Dermis blood vessel endothelial cell (primary cell): ENCODE data around the gene C1orf167. TPM values are rescaled to one million over a fixed set of nuclear protein-coding genes. Genes with fewer than 3 reads are reported as not detected.

Experiments used
- DNase-seq: peaks from one replicate; pipeline ENCODE4 v3.0.0; 2010
- total RNA-seq: library from RNA; depleted of rRNA; stranded (reverse); fragments of >200 nt; gene quantifications from 2 replicates; pipeline ENCODE4 v1.2.3, GENCODE V29; 2014

Gene C1orf167
- total RNA-seq, 1 donor from 2014 or later: not detected

DNA sequence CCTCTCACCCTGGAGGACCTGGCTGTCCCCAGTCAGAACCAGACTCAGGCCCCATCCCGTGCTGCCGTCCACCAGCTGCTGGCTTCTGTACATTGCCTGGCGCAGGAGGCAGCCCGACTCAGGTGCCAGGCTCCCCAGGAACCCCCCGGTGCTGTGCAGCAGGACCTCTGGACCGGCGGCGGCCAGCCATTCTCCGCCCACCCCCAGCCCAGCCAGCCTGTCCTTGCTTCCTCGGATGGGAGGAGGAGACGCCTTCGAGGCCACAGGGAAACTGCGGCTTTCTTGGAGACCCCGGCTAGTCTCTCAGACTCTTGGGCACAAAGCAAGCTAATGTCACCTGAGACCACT, 4.4 kb downstream of the C1orf167 start:
- no peak for DNase-seq

DNA sequence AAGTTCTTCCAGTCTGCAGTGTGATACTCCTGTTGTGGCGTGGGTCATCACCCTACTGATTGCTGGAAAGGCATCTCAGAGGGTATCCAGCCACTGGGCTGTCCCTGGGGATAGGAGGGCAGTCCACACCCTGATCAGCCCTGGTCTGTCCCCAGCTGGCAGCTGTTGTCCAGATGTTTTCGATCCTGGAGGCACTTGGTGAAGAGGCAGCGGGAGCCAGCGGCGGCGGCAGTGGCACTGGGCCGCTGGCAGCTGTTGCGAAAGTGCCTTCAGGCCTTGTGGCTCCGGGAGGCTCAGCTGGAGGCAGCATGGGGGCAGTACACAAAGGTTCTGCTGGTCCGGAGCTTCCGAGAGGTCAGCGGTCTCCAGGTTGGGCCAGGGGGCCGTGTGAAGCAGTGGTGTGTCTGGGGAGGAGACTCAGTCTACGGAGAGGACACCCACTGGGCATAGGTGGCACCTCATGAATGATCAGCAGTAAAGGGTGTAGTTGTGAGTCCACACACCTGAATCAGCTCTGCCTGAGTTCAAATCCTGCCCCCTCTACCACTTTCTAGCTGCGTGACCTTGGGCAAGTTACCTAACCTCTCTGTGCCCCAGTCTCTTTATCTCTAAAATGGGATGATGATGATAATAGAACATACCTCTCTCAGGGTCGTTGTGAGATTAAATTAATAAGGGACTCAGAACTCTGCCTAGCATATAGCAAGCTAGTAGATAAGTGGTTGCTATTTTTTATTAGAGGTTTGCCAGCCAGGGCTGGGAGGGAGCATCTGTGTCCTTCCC, 6.1 kb downstream of the C1orf167 start:
- DNase-seq: no peak

DNA sequence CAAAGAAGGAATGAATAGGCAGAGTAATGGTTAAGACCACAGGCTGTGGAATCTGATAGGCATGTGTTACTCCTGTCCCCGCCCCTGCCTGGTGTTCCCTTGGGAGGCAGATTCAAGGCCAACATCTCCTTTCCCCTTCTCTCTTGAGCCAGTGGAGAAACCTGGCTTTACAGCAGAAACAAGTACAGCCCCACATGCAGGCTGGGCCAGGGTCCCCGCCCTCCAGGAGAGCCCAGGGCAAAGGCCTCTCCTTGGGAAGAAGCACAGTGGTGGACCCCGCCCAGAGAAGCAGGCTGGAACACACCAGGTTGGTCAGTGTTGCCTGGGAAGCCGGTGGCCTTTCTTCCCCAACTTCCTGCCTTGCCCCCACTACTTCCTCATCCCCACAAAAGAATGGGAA, 6.8 kb downstream of the C1orf167 start:
- DNase-seq: no peak

DNA sequence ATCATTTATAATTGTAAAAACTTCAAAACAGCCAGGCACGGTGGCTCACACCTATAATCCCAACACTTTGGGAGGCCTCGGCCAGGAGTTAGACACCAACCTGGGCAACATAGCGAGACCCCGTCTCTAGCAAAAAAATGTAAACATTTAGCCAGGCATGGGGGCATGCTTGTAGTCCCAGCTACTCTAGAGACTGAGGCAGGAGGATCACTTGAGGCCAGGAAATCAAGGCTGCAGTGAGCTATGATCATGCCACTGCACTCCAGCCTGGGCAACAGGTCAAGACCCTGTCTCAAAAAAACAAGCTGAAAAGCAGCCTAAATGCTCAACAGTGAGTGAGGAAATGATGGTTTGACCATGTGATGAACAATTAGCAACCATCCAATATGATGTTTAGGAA, 7.3 kb downstream of the C1orf167 start:
- DNase-seq: no peak

DNA sequence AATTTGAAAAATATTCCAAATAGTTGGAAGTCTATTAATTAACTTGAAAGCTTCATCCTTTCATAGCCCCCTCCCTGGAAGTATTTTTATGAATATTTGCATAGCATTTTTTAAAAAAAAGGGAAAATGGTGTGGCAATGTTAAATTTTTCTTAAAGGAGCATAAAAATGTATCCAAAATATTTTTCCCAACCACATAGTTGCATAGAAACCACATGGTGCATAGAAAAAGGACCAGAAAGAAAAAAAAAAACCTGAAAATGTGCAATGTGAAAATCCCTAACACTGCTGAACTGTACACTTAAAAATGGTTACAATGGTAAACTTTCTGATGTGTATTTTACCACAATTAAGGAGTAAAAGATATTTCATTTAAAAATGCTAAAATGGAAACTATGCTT, 8.0 kb downstream of the C1orf167 start:
- DNase-seq: no peak

DNA sequence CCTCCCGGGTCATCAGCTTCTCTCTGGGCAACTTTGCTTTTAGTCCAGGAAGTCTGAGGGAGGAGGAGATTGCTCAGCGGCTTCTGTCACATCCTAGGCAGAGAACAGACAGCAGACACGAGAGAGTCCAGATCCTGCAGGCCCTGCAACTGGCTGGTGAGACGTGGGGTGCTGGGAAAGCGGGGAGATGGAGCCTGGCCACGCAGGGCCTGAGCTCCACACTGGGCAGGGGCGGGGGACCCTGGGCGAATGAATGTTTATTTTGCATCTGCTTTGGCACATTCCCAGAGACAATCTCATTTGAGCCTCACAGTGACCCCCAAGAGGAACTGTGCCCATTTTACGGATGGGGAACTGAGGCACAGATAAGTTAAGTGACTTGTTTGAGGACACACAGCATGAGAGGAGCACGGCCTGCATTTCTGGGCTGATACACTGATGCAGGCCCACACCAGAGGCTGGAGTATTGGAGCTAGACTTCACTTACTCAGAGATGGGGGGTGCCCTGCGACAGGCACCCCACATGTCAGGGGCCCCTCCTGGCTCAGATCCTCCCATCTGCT, 9.6 kb downstream of the C1orf167 start:
- no peak for DNase-seq

DNA sequence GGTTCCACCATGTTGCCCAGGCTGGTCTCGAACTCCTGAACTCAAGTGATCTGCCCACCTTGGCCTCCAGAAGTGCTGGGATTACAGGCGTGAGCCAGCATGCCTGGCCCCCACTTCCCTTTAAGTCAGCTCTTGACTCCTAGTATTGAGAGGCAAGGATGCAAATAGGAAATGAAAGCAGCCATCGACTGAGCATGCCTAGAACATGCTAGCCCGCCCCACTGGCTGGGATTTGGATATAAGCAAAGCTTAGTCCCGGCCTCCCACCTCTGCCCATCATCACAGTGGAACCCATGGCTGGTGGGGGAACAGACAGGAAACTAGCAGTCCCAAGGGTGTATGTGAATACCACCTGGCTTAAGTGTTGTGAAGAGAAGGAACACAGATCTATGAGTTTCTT, 10.5 kb downstream of the C1orf167 start:
- DNase-seq: no peak

DNA sequence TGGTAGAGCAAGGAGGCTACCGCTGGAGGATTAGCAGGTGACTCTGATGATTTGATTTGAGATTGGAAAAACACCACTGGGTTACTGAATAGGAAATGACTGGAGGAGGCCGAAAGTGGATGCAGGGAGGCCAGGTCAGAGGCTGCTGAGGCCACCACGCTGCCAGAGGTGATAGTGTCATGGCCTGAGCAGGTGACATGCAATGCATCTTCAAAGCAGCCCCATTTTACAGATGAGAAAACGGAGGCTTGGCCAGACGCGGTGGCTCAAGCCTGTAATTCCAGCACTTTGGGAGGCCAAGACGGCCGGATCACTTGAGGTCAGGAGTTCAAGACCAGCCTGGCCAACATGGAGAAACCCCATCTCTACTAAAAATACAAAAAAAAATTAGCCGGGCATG, 12.8 kb downstream of the C1orf167 start:
- DNase-seq: no peak

DNA sequence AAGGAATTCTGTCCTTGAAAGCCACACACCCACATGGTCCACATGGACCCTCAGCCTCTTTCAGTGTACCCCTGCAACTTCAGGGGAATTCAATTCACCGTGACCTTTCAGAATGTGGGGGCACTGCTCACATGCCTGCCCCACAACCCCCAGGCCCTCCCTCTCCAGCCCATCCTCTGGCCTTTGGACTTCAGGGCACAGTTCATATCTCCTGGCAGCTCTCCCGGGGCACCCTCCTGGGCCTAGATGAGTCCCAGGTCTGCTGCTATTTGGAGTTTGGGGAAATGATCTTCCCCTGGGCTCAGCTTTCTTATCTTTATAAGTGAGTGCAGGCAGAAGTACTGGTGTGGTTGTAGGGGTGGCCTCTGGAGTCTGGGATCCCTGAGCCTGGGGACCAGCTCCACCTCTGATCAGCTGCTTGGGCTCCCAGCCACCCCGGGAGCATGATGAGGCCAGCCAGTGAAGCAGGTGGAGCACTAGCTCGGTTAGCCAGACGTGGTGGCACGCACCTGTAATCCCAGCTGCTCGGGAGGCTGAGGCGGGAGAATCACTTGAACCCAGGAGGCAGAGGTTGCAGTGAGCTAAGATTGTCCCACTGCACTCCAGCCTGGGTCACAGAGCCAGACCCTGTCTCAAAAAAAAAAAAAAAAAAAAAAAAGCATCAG, 15.8 kb downstream of the C1orf167 start:
- DNase-seq: no peak

DNA sequence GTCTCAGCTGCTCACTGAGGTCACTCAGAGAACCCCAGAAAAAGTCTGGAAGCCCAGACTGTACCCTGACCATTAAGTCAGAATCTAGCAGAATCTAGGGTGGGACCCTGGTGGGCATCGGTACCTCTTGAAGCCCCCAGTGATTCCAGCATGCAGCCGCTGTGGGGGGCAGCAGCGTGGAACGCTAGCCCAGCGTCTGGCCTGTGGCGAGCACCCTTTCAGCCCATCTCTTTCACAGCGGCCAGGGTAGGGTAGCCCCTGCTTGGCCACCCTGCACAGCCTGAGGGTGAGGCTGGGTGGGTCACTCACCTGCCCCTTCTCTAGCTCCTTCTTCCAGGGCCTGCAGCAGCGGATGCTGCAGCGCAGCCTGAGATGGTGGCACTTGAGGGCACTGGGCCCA, 16.3 kb downstream of the C1orf167 start:
- DNase-seq: no peak

DNA sequence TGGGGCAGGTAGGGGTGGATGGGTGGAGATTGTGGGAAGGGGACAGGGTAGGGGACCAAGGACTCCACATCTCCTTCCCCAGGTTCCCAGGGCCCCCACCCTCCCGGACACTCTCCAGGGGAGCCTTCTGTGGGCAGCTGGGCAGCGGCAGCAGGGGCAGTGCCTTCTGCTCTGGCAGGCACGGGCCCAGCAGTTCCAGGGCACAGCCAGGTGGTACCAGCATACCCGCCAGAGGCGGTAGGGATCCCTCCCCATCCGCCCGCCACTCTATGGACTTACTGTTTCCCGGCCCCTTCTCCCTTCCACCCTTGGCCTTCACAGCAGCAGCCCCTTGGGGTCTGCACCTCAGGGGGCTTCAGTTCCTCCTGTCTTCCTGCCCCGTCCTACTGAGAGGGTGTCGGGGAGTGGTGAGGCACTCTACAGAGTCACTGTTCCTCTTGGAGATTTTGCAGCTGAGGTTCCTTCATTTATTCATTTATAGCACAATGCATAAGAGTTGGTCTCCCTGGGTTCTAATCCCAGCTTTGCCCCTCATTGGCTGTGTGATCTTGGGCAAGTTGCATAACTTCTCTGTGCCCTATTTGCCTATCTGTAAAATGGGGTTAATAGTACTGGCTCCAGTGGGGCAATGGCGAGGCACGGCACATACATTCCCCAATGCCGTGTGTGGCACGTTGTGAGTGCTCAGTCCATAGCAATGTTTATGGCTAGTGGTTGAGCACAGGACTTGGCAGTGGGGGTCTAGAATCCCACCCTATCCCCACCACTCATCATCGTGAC, 17.0 kb downstream of the C1orf167 start:
- no peak for DNase-seq

DNA sequence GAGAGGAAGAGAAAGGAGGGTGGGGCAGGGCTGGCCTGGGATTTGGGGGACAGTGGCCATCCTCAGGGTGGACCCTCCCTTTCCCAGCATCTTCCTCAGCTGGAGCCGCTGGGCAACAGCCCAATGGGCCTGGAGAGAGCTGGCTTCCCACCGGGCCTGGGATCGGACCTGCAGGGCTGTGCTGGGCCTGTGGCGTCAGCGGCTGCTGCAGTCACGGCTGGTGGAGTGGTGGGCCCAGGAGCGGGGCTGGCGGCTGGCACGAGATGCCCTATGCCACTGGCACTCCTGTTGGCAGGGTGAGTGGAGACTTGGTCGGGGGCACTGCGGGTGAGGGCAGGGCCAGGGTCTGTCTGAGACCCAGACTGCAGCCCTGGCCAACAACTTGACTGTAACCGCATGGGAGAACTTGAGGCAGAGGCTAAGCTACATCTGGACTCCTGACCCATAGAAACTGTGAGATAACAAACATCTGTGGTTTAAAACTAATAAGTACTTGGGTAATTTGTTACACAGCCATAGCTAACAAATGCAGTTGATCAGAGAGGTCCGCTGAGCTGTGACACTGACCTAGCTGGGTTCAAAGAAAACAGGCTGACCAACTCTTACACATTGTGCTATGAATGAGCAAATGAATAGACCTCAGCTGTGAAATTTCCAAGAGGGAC, 17.9 kb downstream of the C1orf167 start:
- DNase-seq: no peak

DNA sequence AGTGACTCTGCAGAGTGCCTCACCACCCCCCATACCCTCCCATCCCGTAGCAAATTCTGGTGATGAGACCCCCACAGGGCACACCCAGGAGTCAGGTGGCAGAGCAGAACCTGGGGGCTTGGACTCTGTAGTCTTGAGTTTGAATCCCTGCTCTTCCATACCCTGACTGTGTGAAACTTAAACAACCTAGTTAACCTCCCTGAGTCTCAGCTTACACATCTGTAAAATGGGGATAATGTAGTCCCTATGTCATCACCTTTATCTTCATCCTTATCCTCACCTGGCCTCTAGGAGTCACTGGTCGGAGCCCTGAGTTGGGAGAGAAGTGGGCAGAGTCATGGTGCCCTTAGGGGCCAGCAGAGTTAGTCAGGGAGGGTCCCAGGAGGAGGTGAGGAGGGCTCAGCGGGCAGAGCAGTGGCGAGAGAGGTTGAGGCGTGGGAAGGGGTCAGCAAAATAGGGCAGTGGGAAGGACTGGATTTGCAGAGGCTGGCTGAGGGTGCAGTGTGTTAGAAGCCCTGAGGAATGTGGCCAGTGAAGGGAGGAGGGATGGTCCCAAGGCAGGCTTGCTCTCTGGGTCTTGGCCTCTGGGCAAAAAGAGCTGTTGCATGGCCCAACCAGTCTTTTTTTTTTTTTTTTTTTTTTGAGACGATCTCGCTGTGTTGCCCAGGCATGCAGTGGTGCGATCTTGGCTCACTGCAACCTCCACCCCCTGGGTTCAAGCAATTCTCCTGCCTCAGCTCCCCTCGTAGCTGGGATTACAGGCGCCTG, 18.6 kb downstream of the C1orf167 start:
- no peak for DNase-seq

DNA sequence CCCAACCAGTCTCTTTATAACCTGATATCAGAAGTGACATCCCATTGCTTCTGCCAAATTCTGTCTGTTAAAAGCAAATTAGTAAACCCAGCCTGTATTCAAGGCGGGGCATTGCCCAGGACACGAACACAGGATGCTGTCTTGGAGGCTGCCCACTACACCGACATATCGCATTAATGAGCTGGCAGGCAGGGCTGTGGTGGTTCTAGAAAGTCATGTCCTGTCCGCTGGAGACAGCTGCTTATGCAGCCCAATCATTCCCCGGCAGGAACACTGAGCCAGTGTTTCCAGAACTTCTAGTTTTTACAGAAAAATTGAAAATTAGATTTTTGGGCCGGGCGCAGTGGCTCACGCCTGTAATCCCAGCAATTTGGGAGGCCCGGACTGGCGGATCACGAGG, 19.3 kb downstream of the C1orf167 start:
- DNase-seq: no peak

DNA sequence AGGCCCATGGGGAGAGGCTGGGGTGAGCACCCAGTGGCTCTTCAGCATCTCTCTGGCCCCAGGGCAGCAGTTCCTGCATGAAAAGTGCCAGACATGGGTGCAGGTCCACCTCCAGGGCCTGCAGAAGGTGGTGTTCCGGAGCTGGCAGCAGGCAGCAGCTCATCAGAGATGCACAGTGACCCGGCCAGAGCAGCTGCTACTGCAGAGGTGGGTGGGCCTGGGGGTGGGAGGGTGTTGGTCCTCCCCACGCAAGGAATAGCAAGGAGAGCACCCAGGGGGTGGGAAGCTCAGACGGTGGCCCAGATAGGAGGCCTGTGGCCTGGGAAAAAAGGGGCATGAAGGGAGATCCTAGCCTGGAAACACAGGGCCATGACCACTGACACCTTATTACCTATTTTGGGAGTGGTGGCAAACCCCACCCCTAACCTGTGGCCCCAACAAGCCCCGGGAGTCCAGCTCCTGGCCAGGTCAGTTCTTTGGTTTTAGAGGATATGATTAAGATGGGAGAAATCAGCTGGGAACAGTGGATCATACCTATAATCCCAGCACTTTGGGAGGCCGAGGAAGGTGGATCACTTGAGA, 20.2 kb downstream of the C1orf167 start:
- no peak for DNase-seq

DNA sequence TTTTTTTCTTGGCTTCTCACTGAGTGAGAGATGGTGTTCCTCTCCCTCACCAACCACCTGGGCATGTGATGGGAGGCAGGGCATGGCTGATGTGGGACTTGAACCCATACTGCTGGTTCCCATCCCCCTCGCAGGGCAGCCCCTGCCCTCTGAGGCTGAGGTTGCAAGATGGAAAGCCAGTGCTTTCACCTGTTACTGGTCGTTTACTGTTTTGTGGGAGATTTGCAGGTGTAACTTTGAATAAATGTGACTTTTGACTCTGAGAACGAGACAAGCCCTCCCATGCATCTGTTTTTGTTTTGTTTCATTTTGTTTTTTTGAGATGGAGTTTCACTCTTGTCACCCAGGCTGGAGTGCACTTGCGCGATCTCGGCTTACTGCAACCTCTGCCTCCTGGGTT, 21.6 kb downstream of the C1orf167 start:
- no peak for DNase-seq

DNA sequence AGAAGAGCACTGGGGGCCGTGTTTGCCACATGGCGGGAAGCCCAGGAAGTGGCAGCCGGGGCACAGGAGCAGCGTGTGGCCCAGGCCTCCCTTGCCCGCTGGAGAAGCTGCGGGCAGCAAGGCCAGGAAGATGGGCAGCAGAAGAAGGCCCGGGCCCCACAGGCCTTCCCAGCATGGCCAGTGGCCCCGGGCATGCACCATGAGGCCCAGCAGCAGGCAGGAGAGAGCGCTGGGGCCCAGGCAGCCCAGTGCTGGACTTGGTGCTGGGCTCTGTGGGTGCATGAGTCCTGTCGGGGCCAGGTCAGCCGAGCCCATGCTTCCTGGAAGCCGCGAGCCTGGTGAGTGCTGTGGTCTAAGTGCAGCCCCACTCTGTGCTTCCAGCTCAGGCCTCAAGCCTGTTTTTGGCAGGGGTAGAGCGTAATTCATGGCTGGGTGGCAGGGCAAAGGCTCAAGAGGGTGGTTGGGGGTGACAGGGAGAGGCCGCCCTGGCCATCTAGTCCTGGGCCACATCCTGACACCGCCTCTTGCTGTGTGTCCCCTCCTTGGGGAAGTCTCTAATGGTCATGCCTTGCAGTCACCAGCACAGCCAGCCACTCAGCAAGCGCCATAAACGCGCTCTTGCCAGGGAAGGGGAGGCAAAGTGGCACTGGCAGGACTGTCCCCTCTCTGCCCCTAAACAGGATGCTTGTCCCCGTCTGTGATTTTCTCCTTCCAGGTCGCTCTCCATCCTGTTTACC, 22.4 kb downstream of the C1orf167 start:
- no peak for DNase-seq

DNA sequence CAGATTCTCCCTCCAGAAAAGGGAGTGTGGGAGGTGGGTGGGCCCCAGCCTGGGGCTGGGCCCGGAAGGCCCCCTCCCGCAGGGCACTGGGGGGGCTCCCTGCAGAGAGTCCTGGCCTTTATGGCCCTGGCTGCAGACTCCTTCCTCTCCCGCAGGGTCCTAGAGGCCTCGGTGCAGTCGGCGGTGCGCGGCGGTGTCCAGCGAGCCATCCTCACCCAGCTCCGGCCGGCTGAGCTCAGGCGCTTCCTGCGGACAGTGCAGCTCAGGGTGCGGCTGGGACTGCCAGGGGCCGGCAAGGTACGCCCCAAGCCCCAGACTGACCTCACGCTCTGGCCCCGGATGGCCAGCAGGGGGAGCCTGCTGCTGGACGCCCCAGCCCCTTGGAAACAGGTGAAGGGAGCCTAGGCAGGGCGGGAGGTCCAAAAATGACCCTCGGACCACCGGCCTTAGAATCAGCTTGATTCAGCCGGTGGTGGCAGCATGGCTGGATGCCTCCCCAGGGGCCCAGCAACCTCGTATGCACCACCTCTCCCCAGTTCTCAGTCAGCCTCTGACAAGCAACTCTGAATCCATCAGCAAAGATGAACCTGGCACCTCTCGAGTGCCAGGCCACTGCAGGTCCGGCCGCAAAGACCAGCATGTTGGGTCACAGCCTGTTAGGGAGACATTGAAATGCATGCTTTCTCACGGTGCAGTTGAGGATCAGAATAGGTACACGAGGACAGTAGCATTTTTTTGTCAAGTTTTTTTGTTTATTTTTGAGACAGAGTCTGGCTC, 23.2 kb downstream of the C1orf167 start:
- DNase-seq: peak; percentile 70

DNA sequence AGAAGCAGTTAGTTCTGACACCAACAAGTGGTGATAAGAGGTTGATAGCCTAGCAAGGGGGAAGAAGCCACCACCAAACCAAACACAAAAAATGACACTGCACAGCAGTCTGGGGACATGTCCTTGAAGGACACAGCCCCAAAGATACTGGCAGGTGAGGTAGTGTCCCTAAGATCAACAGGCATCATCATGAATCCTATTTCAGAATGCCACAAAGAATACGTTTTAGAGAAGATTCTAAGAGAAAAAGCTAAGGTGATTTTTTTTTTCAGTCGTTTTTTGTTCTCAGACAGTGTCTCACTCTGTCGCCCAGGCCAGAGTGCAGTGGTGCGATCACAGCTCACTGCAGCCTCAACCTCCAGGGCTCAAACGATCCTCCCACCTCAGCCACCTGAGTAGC, 24.2 kb downstream of the C1orf167 start:
- no peak for DNase-seq

DNA sequence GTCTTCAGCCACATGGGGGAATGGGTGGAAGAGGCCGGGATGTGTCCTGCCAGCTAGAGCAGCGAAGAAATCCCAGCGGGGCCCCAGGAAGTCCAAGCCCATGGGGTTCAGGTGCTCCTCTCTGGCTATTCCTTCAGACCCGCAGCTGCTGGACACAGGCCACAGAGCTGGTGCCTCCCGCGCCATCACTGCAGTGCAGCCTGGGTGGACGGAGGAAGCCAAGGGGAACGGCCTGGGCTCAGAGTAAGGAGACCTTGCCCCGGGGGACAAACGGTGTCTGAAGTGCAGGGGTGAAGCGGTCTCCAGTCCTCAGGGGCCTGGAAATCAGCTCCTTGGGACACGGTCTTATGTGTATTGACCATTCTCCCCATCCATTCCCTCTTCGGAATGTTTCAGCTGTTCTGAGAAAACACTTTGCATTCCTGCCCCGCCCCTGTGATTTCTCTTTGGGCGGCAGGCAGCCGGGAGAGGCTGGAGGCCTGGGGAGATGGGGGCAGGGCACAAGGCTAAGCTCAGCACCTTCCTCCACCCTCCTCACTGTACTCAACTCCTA, 25.3 kb downstream of the C1orf167 start:
- no peak for DNase-seq
